Caco-2 (cell line): ENCODE data around the gene GNG3. TPM values are rescaled to one million over a fixed set of nuclear protein-coding genes. Genes with fewer than 3 reads are reported as not detected.

Experiments used
- BruUV-seq: library from RNA; stranded (reverse); fragments of 400-500 nt; replicated peaks from 2 replicates; lab custom pipeline; 2021; lab: Mats Ljungman, UMichigan
- CTCF ChIA-PET: fragments of 300-600 bp; sonication (Branson Sonifier 250); formaldehyde crosslinking; loops from one replicate; lab custom pipeline; 2022; ENCODE audit warnings: antibody characterized with exemption; lab: Charles Lee
- POLR2A ChIA-PET: fragments of 300-600 bp; sonication (Branson Sonifier 250); formaldehyde crosslinking; loops from one replicate; lab custom pipeline; 2022; ENCODE audit warnings: antibody characterized with exemption; lab: Charles Lee
- DNase-seq, 2 experiments: peaks; one replicate each; pipeline versions ENCODE4 v3.0.0 to v3.0.0-alpha.2; 2020 to 2022
- H3K27me3 ChIP-seq: replicated peaks from 2 replicates; pipeline ENCODE4 v1.6.0; 2011; ENCODE audit warnings: low read length; ENCODE audit not compliant: control insufficient read depth, insufficient read depth
- H3K36me3 ChIP-seq: 2 replicates; pipeline ENCODE4 v1.5.1; 2011; ENCODE audit warnings: low read length; ENCODE audit not compliant: control insufficient read depth, insufficient read depth
- H3K4me1 ChIP-seq: fragments of 250-450 bp; sonication (Bioruptor Pico); 2 replicates; pipeline ENCODE4 v1.5.1; 2020; ENCODE audit warnings: mild to moderate bottlenecking
- H3K4me3 ChIP-seq: 2 replicates; pipeline ENCODE4 v1.5.1; 2011; ENCODE audit warnings: low read depth, mild to moderate bottlenecking, control low read depth, low read length
- H3K9me3 ChIP-seq: fragments of 250-450 bp; sonication (Bioruptor Pico); 2 replicates; pipeline ENCODE4 v1.5.1; 2020; ENCODE audit warnings: mild to moderate bottlenecking, moderate library complexity
- H3K27ac Mint-ChIP-seq: one replicate; pipeline ENCODE4 v1.8.0; 2022; ENCODE audit warnings: mixed read lengths; ENCODE audit not compliant: unreplicated experiment
- H3K27me3 Mint-ChIP-seq: one replicate; pipeline ENCODE4 v1.8.0; 2022; ENCODE audit warnings: mixed read lengths; ENCODE audit not compliant: insufficient read depth, unreplicated experiment
- H3K36me3 Mint-ChIP-seq: one replicate; pipeline ENCODE4 v1.8.0; 2022; ENCODE audit warnings: mild to moderate bottlenecking, mixed read lengths; ENCODE audit not compliant: insufficient read depth, unreplicated experiment
- H3K4me1 Mint-ChIP-seq: one replicate; pipeline ENCODE4 v1.8.0; 2022; ENCODE audit warnings: low read depth, mixed read lengths; ENCODE audit not compliant: unreplicated experiment
- H3K4me3 Mint-ChIP-seq: one replicate; pipeline ENCODE4 v1.8.0; 2022; ENCODE audit warnings: mild to moderate bottlenecking, moderate library complexity, mixed read lengths; ENCODE audit not compliant: unreplicated experiment
- H3K9me3 Mint-ChIP-seq: one replicate; pipeline ENCODE4 v1.8.0; 2022; ENCODE audit warnings: mixed read lengths; ENCODE audit not compliant: unreplicated experiment
- intact Hi-C: fragments of 100-400 bp; cut with micrococcal nuclease; formaldehyde crosslinking; loops from one replicate; pipeline ENCODE4 v1.10.0; 2022; ENCODE audit not compliant: unreplicated experiment
- total RNA-seq: library from RNA; stranded (reverse); gene quantifications from 2 replicates; pipeline ENCODE4 v1.2.3, GENCODE V29; 2022
- TF ChIP-seq, protein P1 (sequence below), 2 experiments: fragments of 200-600 bp in 1 of 2; IDR thresholded peaks; 1 replicate in 1 of 2; 2 replicates in 1 of 2; pipeline versions ENCODE4 v1.5.1 to v1.8.0; 2011 to 2022; ENCODE audit warnings: antibody characterized with exemption in 1 of 2, control low read depth in 1 of 2, inconsistent platforms in 1 of 2, low read depth in 1 of 2, low read length in 1 of 2, mild to moderate bottlenecking in 1 of 2, moderate library complexity in 1 of 2; ENCODE audit not compliant: insufficient read depth in 1 of 2, severe bottlenecking in 1 of 2, unreplicated experiment in 1 of 2

The GNG3 gene
- total RNA-seq, 1 experiment from 2014 or later: not detected

DNA sequence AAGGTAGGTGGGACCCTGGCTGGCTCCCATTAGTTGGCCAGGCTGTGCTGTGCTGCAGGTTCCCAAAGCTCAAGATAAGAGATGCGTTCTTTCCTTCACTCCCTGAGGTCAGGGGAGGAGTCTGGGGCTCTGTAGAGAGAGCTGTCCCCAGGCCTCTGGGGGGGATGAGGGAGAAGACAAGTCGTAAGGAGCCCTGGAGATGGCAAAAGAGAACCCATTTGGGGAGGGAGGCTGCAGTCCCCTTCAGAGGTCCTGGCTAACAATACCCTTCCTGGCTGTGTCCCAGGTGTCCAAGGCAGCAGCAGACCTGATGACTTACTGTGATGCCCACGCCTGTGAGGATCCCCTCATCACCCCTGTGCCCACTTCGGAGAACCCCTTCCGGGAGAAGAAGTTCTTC, 916 bp downstream of the GNG3 start:
- ChIA-PET CTCF (interaction anchor here (0.5 kb wide), 1 partner anchor 36 kb away, joined by 3 read pairs; no protein-coding TSS in a partner anchor), POLR2A (interaction anchor here (1.0 kb wide), 1 partner anchor 20 kb away, joined by 4 read pairs; the partner anchor contains the start of gene TTC9C)
- intact Hi-C loops: no loop called here
- Mint-ChIP-seq H3K27me3 (no peaks in the 10 kb centered on the region), H3K9me3 (no peaks in the 10 kb centered on the region), H3K36me3 (peaks cover 83% of the 10 kb centered on the region), H3K4me1 (peaks cover 23% of the 10 kb centered on the region), H3K4me3 (no peak overlapping the region), H3K27ac (peak overlapping the region; percentile 97)
- TF ChIP-seq, protein P1, sequence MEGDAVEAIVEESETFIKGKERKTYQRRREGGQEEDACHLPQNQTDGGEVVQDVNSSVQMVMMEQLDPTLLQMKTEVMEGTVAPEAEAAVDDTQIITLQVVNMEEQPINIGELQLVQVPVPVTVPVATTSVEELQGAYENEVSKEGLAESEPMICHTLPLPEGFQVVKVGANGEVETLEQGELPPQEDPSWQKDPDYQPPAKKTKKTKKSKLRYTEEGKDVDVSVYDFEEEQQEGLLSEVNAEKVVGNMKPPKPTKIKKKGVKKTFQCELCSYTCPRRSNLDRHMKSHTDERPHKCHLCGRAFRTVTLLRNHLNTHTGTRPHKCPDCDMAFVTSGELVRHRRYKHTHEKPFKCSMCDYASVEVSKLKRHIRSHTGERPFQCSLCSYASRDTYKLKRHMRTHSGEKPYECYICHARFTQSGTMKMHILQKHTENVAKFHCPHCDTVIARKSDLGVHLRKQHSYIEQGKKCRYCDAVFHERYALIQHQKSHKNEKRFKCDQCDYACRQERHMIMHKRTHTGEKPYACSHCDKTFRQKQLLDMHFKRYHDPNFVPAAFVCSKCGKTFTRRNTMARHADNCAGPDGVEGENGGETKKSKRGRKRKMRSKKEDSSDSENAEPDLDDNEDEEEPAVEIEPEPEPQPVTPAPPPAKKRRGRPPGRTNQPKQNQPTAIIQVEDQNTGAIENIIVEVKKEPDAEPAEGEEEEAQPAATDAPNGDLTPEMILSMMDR (IDR thresholded peaks at IDR 0.05; ENCODE audit: insufficient read depth in 1 of 2, low read depth in 1 of 2, low read length in 1 of 2, severe bottlenecking in 1 of 2, unreplicated experiment in 1 of 2): no peak
- H3K9me3 ChIP-seq: no peaks in the 10 kb centered on the region
- DNase-seq: no peak
- no peaks in the 10 kb centered on the region for H3K27me3 ChIP-seq
- no peak overlapping the region for H3K4me3 ChIP-seq
- BruUV-seq: no TSS peak
- peaks cover 18% of the 10 kb centered on the region for H3K4me1 ChIP-seq
- 0 out of 2 replicates have a peak, but pooled peaks cover 3% of the 10 kb centered on the region for H3K36me3 ChIP-seq

DNA sequence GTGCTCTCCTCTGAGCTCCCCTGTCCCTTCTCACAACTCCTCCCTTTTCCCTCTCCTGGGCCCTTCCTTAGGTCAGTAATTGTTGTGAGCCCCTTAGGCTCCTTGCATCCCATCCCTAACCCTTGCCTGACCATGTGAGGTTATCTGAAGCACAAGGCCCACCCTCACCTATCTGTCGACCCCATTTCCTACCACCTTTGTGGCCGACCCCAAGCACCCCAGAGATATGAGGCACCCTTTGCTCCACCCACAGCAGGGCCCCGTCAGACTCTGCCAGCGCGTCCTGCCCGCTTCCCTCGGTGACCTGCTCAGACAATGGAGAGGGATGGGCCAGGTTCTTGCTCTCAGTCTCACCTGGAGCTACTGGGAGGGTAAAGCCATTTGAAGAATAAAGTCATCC, 1.3 kb downstream of the GNG3 start:
- ChIA-PET POLR2A (interaction anchor here (1.0 kb wide), 1 partner anchor 19 kb away, joined by 4 read pairs; the partner anchor contains the start of gene TTC9C), CTCF (no interaction called here)
- TF ChIP-seq, protein P1 (IDR thresholded peaks at IDR 0.05; ENCODE audit: insufficient read depth in 1 of 2, low read depth in 1 of 2, low read length in 1 of 2, severe bottlenecking in 1 of 2, unreplicated experiment in 1 of 2): no peak
- peaks cover 23% of the 10 kb centered on the region for H3K4me1 ChIP-seq
- Mint-ChIP-seq H3K4me1 (peaks cover 27% of the 10 kb centered on the region), H3K27ac (no peak overlapping the region), H3K9me3 (no peaks in the 10 kb centered on the region), H3K27me3 (no peaks in the 10 kb centered on the region), H3K4me3 (no peak overlapping the region), H3K36me3 (peaks cover 87% of the 10 kb centered on the region)
- BruUV-seq: no TSS peak
- H3K4me3 ChIP-seq: no peak overlapping the region
- DNase-seq: no peak
- 0 out of 2 replicates have a peak, but pooled peaks cover 3% of the 10 kb centered on the region for H3K36me3 ChIP-seq
- H3K27me3 ChIP-seq: no peaks in the 10 kb centered on the region
- no peaks in the 10 kb centered on the region for H3K9me3 ChIP-seq
- intact Hi-C loops: no loop called here

DNA sequence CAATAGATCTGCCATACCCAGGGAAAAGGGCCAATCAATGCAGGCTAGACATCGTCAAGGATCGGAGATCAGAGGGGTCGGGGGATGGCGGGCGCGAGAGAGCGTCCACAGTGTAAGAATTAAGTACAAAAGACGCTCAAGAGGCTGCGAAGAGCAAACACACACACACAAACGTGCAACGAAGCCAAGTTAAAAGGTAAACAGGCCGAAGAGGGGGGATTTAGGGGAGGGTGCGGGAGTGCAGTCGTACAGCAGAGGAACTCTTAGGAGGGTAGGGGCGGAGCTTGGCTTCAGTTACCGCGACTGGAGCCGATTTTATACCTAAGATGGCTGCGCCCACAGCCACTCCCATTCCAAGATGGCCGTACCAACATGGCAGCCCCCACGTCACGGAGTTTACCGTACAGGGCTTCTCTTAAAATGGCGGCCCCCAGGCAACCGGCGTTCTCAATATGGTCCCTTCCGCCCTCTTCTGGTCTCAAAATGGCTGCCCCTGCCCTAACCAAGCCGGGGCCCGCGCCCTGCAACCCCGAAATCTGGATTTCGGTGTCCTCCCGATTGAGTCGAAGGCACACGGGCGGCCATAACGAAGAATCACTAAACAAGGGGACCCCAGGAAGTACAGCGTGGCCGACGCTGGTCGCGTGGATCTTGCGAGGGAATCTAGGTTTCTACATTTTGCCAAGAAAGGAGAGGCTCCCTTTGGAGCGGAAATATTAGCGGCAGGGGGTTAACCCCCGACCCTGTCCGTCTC, 1.9 kb downstream of the GNG3 start:
- Histone ChIP-seq H3K4me1 (peaks cover 26% of the 10 kb centered on the region), H3K36me3 (0 out of 2 replicates have a peak, but pooled peaks cover 3% of the 10 kb centered on the region), H3K27me3 (no peaks in the 10 kb centered on the region), H3K4me3 (no peak overlapping the region), H3K9me3 (no peaks in the 10 kb centered on the region)
- peaks cover 33% of the 10 kb centered on the region for H3K4me1 Mint-ChIP-seq
- H3K27ac Mint-ChIP-seq: no peak overlapping the region
- intact Hi-C loops: no loop called here
- no peak overlapping the region for H3K4me3 Mint-ChIP-seq
- H3K27me3 Mint-ChIP-seq: no peaks in the 10 kb centered on the region
- TF ChIP-seq, protein P1 (IDR thresholded peaks at IDR 0.05; ENCODE audit: insufficient read depth in 1 of 2, low read depth in 1 of 2, low read length in 1 of 2, severe bottlenecking in 1 of 2, unreplicated experiment in 1 of 2): no peak
- no TSS peak for BruUV-seq
- CTCF ChIA-PET: no interaction called here
- peaks cover 94% of the 10 kb centered on the region for H3K36me3 Mint-ChIP-seq
- no peaks in the 10 kb centered on the region for H3K9me3 Mint-ChIP-seq
- no peak for DNase-seq
- POLR2A ChIA-PET: interaction anchor here (1.0 kb wide), 1 partner anchor 19 kb away, joined by 4 read pairs; the partner anchor contains the start of gene TTC9C
